ENCODE results near the gene GRIN2B. TPM values are rescaled to one million over a fixed set of nuclear protein-coding genes. Genes with fewer than 3 reads are reported as not detected.

The GRIN2B gene
- total and polyA plus RNA-seq, 9 of the 15 experiments (the other 6 are each of a cell fraction or from before 2014, with no cell fraction given), result not detected

DNA sequence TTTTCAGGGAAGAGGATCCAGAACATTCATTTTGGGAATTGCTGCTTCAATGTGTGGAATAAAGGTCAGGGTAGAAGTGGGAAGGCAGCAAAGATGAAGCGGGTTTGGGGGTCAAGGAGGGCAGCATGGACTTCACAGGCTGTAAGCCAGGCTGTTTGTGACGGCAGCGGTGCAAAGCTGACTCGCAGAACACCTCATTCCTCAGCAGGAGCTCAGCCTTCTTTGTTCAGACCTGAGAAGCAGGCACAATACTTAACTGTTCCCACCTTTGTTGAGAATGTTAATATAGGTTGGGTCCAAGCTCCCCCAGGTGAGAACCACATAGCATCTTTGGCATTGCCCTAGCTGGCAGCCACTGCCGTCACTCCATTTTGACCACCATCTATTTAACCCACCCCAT lies 16.7 kb downstream of the GRIN2B start (continued):
- TF ChIP-seq, protein P1, sequence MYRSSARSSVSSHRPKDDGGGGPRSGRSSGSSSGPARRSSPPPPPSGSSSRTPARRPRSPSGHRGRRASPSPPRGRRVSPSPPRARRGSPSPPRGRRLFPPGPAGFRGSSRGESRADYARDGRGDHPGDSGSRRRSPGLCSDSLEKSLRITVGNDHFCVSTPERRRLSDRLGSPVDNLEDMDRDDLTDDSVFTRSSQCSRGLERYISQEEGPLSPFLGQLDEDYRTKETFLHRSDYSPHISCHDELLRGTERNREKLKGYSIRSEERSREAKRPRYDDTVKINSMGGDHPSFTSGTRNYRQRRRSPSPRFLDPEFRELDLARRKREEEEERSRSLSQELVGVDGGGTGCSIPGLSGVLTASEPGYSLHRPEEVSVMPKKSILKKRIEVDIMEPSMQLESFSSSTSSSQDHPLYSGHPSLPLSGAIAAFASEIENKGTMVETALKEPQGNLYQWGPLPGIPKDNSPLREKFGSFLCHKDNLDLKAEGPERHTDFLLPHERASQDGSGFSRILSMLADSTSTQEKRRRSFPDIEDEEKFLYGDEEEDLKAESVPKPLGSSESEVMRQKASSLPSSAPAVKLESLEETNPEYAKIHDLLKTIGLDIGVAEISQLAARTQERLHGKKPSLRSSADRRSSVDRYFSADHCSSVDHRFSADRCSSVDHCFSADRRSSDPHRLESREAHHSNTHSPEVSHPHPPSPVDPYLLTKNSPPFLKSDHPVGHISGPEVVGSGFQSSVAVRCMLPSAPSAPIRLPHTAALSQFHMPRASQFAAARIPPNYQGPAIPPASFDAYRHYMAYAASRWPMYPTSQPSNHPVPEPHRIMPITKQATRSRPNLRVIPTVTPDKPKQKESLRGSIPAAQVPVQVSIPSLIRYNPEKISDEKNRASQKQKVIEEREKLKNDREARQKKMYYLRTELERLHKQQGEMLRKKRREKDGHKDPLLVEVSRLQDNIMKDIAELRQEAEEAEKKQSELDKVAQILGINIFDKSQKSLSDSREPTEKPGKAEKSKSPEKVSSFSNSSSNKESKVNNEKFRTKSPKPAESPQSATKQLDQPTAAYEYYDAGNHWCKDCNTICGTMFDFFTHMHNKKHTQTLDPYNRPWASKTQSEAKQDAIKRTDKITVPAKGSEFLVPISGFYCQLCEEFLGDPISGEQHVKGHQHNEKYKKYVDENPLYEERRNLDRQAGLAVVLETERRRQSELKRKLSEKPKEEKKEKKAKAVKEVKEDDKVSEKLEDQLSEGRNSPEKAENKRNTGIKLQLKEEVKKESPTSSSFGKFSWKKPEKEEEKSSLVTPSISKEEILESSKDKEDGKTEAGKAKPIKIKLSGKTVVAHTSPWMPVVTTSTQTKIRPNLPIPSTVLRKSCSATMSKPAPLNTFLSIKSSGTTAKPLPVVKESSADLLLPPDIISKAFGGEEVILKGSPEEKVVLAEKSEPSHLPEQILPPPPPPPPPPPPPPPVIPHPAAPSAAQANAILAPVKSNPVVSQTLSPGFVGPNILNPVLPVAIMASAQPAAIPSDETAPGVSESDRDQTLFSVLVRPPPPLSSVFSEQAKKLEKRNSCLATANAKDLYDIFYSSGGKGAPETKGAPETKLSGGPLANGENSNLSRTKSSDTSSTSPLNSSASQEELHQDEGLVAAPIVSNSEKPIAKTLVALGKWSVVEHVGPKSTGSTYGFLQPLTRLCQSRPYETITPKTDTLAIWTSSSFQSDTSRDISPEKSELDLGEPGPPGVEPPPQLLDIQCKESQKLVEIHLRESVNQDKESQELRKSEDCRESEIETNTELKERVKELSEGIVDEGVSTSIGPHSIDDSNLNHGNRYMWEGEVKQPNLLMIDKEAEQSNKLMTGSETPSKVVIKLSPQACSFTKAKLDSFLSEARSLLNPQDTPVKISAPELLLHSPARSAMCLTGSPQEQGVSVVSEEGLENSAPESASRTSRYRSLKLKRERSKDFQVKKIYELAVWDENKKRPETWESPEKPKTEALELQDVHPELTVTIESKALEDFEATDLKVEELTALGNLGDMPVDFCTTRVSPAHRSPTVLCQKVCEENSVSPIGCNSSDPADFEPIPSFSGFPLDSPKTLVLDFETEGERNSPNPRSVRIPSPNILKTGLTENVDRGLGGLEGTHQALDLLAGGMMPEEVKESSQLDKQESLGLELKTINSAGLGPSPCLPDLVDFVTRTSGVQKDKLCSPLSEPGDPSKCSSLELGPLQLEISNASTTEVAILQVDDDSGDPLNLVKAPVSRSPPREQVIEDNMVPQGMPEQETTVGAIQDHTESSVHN (IDR thresholded peaks at IDR 0.05; ENCODE audit: borderline replicate concordance in 1 of 2, low read depth in 1 of 2), result no peak

- ChIA-PET POLR2A (no interaction called here), CTCF (ENCODE audit: low intra/inter-chr PET ratio) (interaction anchor here (0.6 kb wide), 1 partner anchor 99 kb away, joined by 3 read pairs; no protein-coding TSS in a partner anchor)
- in situ Hi-C loops (cut with MboI) (no loop called here), intact Hi-C loops (cut with micrococcal nuclease) (no loop called here)
- no peaks in the 10 kb centered on the region for H3K79me2 ChIP-seq (ENCODE audit: control insufficient read depth, insufficient read depth, low read length)
- peaks cover 0 to 1% of the 10 kb centered on the region in 2 experiments; a peak in 1 of 5 replicates for H3K27me3 ChIP-seq (ENCODE audit: control insufficient read depth in 2 of 2, insufficient read depth in 2 of 2, low read length in 2 of 2)
- H3K4me1 ChIP-seq (replicated peaks in 1 of 2; ENCODE audit: control insufficient read depth in 2 of 2, insufficient read depth in 2 of 2, low read length in 2 of 2), result no peaks in the 10 kb centered on the region
- H3K9ac ChIP-seq (ENCODE audit: insufficient read depth in 1 of 2, low read depth in 2 of 2, low read length in 2 of 2), result no peak overlapping the region
- H3K9me1 ChIP-seq (ENCODE audit: control insufficient read depth, insufficient read depth, low read length), result no peaks in the 10 kb centered on the region
- no peak overlapping the region for H3K4me2 ChIP-seq (ENCODE audit: insufficient read depth, low read length)
- WGBS (ENCODE audit: insufficient coverage, low coverage, missing lambda C conversion rate), result 2% methylated on average over 8 of the region's 8 CpGs
- BruUV-seq (replicated peaks), result no TSS peak
- H2AFZ ChIP-seq (ENCODE audit: low read depth, low read length), result no peak overlapping the region
- H3K27ac ChIP-seq (ENCODE audit: extremely low read depth, low read depth, low read length), result no peak overlapping the region
- H3K4me3 ChIP-seq, result no peak overlapping the region
- DNase-seq (ENCODE audit: extremely low read depth in 1 of 4, low spot score in 3 of 4) (peak; percentile 19 to 29 (median 26)), ATAC-seq (peak; percentile 93), FAIRE-seq (peak; percentile 15)
- H4K20me1 ChIP-seq (replicated peaks; ENCODE audit: control insufficient read depth, insufficient read depth, low read length), result no peaks in the 10 kb centered on the region
- no peaks in the 10 kb centered on the region for H3K9me3 ChIP-seq (replicated peaks; ENCODE audit: control insufficient read depth, insufficient read depth, low read depth, low read length)
- no peaks in the 10 kb centered on the region for H3K36me3 ChIP-seq (ENCODE audit: control insufficient read depth, insufficient read depth, low read length)
- TF ChIP-seq SOX6 (IDR thresholded peaks at IDR 0.05) (no peak), ELK3 (CRISPR knock-in tag; IDR thresholded peaks at IDR 0.05) (no peak), SREBF2 (CRISPR knock-in tag; IDR thresholded peaks at IDR 0.05) (no peak), TEAD1 (CRISPR knock-in tag; IDR thresholded peaks at IDR 0.05) (no peak), BRF1 (IDR thresholded peaks at IDR 0.05; ENCODE audit: borderline replicate concordance, extremely low read depth, insufficient read length) (no peak), ZNF212 (CRISPR knock-in tag; IDR thresholded peaks at IDR 0.05) (no peak), ZNF707 (CRISPR knock-in tag; conservative IDR thresholded peaks at IDR 0.05) (no peak), ZNF354B (CRISPR knock-in tag; IDR thresholded peaks at IDR 0.05) (no peak)
- TF ChIP-seq, protein P2, sequence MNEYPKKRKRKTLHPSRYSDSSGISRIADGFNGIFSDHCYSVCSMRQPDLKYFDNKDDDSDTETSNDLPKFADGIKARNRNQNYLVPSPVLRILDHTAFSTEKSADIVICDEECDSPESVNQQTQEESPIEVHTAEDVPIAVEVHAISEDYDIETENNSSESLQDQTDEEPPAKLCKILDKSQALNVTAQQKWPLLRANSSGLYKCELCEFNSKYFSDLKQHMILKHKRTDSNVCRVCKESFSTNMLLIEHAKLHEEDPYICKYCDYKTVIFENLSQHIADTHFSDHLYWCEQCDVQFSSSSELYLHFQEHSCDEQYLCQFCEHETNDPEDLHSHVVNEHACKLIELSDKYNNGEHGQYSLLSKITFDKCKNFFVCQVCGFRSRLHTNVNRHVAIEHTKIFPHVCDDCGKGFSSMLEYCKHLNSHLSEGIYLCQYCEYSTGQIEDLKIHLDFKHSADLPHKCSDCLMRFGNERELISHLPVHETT (CRISPR knock-in tag; conservative IDR thresholded peaks at IDR 0.05 in 1 of 2, IDR thresholded peaks at IDR 0.05 in 1 of 2), result no peak
Observed at GRCh38 chr12:13962699-13963098, 18.7 kb downstream of the GRIN2B start.
